GM19035 (cell line): ENCODE measurements around the gene SAT2.
"Not testable (repeated sequence)": the region's sequence is repeated elsewhere in the genome, so short reads cannot be mapped to it uniquely, and the experiment has no call there.

Experiments used
- ATAC-seq: cut with Tn5 transposase; IDR thresholded peaks from one replicate; pipeline ENCODE4 v1.9.1; 2021; ENCODE audit not compliant: unreplicated experiment

The SAT2 gene

DNA sequence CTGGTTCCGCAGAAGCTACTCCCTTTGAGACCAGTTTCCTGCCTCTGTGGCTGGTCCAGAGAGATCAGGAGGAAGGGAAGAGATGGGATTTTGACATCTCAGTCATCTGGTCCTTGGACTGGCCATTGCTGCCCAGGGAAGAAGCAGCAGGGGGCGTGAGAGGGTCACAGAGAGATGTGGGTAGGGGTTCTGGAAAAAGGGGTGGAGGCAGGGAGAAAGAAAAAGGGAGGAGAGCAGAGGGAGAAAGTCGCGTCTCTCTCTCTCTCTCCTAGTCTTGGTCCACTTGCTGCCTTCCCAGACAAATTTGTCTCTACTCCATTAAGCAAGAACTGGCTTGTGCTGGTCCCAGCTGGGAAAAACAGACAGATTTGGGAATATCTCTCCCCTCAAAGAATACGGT is 6.8 kb upstream of the SAT2 start:
- ATAC-seq: no peak

DNA sequence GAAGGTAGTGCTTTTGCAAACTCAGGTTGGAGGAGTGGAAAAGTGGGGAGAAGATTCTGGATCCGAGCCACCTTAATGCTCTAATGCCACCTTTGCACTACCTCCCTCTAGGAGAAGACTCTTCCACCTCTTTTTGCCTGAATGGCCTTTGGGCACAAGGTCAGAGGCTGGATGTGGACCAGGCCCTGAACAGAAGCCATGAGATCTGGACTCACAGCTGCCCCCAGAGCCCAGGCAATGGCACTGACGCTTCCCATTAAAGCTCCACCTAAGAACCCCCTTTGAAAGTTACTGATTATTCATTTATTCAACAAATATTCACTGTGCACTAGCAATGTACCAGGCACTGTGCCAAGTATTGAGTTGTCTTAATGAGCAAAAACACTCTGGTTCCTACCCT is 5.5 kb upstream of the SAT2 start:
- no peak for ATAC-seq

DNA sequence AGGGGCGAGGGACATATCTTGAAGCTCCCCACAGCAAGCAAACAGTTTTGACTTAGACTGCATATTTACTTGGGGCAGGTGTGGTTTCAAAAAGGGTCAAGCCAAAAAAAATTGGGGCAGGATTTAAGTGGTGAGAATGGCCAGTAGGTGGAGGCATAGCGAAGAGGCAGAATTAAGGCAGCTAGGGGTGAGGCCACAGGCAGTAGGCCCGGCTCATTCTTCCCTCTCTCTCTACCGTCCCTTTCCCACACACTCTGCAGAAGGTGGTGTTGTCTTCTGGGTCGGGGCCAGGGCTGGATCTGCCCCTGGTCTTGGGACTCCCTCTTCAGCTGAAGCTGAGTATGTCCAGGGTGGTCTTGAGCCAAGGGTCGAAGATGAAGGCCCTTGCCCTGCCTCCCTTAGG is 4.9 kb upstream of the SAT2 start:
- ATAC-seq: no peak

DNA sequence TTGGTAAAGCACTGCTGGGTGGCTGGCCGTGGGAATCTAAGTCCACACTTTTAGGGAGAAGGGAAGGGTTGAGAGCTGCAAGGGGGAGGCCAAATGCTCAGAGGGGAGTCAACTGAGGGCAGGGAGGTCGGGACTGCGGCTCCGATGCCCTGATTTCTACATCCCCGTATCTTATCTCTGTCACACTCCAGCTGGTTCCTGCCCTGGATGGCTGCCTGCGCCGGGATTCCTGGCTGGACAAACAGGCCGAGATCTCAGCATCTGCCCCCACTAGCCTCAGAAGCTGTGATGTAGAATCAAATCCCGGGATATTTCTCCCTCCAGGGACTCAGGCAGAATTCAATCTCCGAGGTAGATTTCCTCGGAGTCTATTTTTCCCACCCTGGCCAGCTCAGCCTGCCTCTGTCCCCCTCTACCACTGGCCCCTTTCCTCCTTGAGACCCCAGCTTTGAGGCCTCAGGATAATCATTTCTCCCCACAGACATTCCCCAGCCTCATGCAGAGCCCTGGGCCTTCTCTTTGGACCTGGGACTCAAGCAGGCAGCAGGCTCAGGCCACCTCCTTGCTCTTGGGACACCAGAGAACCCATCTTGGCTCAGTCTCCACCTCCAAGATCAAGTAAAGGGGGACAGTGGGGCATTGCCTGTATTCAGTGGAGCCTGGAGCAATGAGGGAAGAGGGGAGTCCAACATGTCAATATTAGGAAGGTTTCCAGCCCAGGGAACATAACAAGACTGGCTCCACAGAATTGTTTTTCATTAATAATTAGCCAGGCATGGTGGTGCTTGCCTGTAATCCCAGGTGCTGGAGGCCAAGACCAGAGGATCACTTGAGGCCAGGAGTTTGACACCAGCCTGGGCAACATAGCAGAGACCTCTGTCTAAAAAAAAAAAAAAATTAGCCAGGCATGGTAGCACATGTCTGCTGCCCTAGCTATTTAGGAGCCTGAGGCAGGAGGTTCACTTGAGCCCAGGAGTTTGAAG is 4.1 kb upstream of the SAT2 start:
- no peak for ATAC-seq

DNA sequence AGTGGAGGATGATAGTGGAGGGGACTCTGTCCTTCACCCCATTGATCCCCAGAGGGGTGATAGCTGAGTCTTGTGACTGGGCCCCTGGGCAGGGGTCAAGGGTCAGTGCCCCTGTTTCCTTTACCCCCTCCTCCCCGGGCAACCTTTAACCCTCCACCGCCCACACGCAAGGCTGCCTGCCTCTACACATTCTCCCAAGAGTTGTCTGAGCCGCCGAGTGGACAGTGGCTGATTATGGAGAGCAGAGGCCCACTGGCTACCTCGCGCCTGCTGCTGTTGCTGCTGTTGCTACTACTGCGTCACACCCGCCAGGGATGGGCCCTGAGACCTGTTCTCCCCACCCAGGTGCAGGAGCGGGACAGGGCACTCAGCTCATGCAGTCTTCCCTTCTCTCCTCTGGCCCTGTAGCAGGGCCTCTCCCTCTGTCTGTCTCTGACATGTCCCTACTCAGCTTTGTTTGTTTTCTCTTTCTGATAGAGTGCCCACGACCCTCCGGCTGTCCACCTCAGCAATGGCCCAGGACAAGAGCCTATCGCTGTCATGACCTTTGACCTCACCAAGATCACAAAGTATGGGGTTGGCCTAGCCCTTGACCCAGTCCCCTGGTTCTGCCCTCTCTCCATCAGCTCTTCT is 2.4 kb upstream of the SAT2 start, which contains the start of gene SHBG:
SHBG (plus strand) TSS at position 197 of the 633 bp plus-strand sequence; CDS start at position 235, 38 bp downstream.
- ATAC-seq: no peak

DNA sequence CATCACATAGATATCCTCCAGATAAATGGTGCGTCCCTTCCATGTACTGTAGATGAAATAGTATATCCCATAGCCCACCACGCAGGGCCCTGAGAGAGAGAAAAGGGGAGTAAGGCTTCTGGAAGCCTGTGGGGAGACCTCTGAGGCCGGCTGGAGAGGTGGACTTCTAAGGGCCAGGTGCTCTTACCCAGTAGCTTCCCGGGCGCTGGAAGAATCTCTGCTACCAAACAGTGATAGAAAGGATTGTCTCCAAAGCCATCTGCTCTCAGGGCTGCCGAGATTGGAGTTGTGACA is 718 bp downstream of the SAT2 start:
- ATAC-seq: peak; percentile 5

DNA sequence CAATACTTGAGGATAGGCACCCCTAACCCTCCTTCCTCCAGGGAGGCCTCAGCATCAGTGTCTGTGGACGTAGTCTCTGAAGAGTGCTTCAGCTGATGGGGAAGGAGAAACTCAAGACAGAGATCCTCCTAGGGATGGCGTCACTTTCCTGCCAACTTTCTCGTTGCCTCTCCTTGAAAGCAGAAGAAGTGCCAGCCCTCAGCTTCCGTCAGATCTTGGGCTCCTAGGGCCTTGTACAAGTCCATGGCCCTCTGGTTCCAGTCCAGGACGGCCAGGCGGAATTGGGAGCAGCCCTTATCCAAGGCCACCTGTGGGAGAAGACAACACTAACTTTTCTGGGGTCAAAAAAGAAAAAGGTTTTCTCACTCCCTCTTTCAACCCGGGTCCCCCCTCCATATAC is 1.3 kb downstream of the SAT2 start:
- no peak for ATAC-seq

DNA sequence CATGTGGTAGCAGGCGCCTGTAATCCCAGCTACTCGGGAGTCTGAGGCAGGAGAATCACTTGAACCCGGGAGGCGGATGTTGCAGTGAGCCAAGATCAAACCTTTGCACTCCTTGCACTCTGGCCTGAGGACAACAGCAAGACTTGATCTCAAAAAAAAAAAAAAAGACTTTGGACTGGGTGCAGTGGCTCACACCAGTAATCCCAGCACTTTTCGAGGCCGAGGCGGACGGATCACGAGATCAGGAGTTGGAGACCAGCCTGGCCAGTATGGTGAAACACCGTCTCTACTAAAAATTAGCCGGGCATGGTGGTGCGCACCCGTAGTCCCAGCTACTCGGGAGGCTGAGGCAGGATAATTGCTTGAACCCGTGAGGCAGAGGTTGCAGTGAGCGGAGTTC is 1.9 kb downstream of the SAT2 start:
- not testable (repeated sequence) for ATAC-seq

DNA sequence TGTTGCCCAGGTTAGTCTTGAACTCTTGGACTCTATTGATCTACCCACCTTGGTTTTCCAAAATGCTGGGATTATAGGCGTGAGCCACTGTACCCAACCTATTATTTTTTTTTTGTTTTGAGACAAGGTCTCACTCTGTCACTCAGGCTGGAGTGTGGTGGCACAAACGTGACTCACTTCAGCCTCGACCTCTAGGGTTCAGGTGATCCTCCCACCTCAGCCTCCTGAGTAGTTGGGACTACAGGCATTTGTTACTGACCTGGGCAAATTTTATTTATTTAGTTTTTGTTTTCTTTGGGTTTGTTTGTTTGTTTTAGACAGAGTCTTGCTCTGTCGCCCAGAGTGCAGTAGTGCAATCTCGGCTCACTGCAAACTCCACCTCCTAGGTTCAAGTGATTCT is 4.0 kb downstream of the SAT2 start:
- no peak for ATAC-seq

DNA sequence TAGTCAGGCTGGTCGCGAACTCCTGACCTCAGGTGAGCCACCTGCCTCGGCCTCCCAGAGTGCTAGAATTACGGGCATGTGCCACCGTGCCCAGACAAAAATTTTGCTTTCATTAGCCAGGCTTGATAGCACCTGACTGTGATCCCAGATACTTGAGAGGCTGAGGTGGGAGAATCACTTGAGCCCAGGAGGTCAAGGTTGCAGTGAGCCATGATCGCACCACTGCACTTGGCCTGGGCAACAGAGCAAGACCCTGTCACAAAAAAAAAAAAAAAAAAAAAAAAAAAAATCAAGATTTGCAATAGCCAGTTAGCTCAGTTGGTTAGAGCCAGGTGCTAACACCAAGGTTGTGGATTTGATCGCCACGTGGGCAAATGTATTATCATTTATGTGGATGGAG is 6.8 kb downstream of the SAT2 start:
- ATAC-seq: no peak

DNA sequence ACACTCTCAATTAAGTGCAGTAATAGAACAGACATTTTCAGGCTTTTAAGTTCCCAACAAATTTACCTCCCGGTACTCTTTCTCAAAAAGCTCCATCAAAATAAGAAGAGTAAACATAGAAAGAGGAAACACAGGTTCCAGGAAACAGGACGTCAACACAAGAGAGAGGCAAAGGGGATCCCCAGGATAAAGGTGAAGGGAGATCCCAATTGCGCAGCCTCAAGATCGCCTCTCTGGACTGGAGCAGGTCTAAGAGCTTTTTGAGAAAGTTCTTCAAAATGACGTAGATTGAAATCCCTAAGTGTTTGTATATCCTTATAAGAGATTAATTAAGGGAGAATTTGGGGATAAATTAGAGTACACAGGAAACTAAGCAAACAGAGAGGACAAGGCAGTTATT is 9.0 kb downstream of the SAT2 start:
- ATAC-seq: no peak

DNA sequence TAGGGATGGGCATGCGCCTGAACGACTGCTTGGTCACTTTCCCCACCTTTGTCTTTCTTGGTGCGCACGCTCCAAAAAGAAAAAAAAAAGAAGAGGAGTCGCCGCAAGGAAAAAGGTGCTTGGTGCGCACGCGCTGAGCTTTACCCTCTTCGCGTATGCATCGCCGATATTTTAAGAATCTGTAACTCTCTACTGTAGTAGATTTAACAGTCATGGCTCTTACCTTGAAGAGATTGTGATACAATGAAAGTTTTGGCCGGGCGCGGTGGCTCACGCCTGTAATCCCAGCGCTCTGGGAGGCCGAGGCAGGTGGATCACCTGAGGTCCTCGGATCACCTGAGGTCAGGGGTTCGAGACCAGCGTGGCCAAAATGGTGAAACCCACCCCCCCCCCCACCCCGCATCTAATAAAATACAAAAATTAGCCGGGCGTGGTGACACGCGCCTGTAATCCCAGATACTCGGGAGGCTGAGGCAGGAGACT is 12.3 kb downstream of the SAT2 start:
- no peak for ATAC-seq

DNA sequence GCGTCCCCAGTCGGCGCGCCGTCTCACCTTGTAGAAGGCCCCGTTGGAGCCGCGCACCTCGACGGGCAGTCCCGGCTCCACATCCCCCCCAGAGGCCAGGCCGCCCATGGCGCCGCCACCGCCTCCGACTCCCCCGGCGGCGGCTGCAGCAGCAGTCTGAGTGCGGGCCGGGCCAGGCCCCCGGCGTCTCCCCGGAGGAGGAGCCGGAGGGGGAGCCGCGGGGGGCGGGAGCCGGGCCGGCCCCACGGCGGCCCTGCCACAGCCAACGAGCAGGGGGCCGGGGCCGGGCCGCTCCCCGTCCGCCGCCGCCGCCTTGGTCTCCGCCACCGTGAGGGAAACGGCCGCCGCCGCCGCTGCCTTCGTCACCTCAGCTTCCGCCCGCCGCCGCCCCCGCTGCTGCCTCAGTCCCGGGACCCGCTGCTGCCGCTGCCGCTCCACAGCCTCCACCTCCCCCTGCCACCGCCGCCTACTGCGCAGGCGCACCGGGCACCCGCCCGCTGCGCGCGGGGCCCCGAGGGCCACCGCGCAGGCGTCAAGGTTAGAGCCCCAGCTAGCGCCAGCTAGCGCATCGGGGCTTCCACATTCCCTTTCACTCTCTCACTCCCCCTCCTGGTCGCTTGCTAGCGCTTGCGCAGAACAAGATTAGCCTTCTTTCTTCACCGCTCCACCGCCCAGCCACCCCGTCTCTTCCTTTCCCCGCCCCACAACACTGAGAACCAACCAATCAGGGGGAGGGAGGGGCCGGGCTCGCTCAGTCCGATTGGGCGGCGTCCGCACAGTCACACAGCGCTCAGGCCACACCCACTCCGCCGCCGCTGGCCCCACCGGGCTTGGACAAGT is 13.0 kb downstream of the SAT2 start, which contains the start of gene FXR2:
FXR2 (minus strand) TSS at position 473 of the 840 bp plus-strand sequence; CDS start at position 108, 365 bp downstream.
- peak; percentile 85 for ATAC-seq

DNA sequence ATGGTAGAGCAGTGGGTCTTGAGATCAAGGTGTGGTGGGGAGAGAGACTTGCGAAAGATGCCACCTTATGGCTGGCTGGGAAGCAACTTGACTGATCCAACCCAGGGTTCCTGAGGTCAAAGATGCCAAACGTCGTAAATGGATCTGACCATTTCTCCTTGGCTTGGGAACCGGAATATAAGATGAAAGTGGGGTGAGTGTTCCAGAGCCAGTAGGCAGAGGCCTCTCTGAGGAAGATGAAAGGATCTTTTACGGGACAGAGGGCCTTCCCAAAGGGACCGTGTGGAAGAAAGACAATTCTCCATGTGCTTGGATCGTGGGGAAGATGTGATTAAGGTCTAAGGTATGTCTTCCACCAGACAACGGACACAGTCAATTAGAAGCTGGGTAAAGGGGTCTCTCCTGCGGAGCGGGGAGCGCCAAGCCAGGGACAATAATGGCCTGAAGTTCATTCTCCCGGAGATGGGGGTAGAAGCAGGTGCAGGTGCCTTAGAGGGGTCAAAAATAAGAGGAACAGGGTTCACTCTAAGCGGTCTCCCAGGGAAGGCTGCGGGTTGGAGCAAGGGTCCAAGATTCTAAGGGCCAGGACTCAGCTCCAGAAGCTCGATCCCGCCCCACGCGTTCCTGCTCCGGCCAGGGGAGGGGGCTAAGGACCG is 13.7 kb downstream of the SAT2 start:
- ATAC-seq: no peak

DNA sequence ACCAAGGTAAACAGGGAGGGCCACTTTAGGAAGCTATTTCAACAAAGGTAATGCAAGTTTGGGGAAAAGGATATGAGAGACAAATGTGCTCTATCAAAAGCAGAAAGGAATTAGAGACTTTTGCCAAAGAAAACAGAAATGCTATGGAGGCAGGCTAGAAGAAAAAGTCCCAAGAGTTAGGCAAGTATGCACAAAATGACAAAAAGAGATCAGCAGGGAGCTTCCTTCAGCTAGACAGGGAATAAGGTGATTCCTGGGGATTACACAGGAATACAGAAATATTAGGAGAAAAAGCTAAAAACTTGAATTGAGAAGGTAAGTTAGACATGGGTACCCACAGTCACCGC is 15.4 kb downstream of the SAT2 start:
- no peak for ATAC-seq

DNA sequence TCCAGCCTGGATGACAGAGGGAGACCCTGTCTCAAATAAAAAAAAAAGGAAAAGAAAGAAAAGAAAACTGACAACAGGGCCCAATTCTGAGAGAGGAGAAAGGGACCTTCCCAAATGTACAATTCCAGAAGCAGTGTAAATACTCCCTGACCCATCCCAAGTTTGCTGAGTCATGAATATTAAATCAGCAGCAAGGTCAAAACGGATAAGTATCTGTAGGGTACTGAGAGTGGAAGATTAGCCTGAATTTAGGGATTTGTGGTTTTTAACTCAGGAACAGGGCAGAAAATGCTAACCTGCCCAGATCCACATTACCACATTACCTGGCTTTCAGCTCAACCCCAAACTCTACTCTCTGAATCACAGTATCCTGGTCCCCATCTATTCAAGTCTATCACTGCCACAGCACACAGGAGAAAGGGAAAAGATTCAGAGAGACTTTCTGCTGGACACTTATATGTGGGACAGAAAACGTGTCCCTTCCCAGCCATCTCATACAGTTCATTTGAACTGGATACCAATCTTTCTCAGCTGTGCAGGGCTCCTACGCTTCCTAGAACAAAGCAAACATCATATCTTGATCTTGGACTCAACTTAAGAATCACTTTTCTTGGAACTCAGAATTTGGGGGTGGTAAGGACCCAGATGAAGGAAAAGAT is 15.9 kb downstream of the SAT2 start:
- no peak for ATAC-seq

DNA sequence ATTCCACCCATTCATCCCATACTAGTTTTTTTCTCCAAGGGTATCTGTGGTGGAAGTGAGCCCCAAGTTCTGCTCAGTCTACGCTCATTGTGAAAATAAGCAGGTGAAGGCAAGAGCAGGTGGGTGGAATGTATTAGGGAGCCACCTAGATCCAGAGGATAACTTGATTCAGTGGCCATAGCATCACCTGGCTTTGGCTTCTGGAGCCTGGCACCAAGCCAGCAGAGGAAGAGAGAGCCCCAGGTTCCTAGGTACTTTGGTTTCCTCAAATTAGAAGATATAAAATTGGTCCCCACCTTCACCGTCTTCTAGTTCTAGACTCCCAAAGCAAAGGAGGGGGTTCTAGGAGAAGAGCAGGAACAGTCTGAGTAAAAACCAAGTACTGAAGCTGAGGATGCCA is 17.0 kb downstream of the SAT2 start:
- ATAC-seq: no peak

DNA sequence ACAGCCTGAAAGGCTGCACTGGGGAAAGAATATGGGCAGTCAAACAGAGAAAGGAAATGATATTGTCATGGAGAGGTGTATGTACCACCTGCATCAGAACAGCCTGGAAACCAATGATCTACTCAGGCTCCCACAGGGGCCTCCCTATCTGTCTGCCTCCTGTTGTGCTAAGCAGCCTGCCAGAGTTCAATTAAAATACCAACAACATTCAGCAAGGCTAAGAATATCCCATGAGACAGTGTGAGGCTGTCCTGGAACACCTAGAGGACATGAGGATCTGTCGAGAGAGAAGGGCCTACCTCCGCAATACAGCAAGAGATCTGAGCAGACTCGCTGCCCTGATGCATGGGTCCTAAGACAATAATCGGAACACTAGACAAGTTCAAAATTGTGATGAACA is 21.3 kb downstream of the SAT2 start:
- ATAC-seq: no peak

DNA sequence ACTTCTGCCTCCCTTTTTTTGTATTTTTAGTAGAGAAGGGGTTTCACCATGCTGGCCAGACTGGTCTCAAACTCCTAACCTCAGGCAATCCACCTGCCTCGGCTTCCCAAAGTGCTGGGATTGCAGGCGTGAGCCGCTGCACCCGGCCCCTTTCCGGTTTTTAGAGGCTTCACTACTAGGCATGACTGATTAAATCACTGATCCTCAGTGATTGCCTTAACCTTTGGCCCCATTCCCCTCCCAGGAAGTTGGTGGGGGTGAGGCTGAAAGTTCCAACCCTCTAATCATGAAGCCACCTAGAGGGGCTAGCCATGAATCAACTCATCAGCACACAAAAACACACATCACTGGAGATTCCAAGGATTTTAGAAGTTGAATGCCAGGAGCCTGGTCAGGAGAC is 30.1 kb downstream of the SAT2 start:
- ATAC-seq: not testable (repeated sequence)

DNA sequence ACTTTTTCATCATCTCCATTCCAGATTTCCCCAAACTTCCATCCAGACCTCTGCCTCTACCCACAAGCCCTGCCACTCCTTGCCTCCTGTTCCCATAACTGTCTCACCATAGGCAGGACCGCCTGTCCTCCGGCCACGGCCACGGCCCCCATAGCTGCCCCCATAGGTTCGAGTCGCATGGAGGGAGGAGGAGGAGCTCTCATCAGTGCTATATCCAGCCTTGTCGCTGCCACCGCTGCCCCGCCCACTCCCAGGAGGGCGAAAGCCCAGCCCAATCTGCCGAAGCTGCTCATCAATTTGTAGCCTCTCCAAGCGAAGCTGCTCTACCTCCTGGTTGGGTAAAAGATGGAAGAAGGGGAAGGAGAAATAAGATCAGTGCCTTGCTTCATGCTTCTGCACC is 34.3 kb downstream of the SAT2 start:
- no peak for ATAC-seq
